Measurements from ENCODE around the gene APBB1.

The APBB1 gene

DNA sequence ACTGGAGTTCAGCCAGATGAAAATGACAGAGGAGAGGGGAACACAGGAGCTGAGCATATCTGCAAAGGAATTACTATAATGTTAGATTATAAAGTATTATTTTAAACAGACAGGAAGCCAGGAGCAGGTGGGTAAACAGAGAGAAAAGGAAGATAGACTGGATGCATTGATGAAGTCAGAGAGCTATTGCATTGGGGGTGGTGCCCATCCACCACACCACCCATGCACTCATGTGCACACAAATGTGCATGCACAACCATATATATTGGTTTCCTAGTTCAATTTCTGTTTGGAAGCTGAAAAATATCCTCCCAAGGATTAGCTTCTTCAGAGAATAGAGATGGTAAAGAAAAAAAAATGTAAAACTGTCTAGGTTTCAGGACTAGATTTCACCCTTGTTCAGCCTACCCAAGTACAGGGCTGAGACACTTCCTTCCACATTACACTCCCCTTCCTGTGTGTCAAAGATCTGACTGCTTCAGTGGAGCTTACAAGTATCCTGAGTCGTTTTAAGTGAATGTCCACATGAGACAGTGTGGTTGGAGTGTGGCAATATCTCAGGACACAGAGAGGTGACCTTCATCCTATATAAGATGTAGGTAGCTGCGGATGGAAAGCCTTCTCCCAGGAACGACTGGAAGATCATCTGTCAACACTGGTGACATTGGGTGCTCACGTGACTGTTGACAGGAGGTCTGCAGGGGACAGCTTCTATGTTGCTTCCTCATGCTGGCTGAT, 40.8 kb downstream of the APBB1 start:
- H3K27ac ChIP-seq = no peak overlapping the region
- no peak for TF ChIP-seq ZFX (IDR thresholded peaks at IDR 0.05)
- TF ChIP-seq, protein P1, sequence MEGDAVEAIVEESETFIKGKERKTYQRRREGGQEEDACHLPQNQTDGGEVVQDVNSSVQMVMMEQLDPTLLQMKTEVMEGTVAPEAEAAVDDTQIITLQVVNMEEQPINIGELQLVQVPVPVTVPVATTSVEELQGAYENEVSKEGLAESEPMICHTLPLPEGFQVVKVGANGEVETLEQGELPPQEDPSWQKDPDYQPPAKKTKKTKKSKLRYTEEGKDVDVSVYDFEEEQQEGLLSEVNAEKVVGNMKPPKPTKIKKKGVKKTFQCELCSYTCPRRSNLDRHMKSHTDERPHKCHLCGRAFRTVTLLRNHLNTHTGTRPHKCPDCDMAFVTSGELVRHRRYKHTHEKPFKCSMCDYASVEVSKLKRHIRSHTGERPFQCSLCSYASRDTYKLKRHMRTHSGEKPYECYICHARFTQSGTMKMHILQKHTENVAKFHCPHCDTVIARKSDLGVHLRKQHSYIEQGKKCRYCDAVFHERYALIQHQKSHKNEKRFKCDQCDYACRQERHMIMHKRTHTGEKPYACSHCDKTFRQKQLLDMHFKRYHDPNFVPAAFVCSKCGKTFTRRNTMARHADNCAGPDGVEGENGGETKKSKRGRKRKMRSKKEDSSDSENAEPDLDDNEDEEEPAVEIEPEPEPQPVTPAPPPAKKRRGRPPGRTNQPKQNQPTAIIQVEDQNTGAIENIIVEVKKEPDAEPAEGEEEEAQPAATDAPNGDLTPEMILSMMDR (conservative IDR thresholded peaks at IDR 0.05) = no peak

DNA sequence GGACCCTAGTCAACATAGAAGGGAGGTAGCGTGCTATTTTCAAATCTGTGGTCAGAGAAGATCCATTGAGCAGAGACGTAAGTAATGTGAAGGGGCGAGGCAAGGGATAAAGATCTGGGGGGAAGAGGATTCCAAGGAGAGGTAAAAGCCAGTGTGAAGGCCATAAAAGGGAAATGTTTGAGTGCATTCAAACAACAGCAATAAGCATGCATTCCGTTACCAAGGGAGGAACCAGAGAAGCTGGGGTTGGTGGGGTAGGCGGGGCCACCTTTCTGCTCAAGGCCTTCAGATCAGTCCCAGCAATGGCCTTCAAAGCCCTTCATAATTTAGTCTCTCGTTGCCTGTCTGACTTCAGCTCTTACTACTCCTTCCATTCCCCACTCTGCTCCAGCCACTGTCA, 47.1 kb downstream of the APBB1 start:
- no peak for TF ChIP-seq ZFX (IDR thresholded peaks at IDR 0.05)
- H3K27ac ChIP-seq = no peak overlapping the region

DNA sequence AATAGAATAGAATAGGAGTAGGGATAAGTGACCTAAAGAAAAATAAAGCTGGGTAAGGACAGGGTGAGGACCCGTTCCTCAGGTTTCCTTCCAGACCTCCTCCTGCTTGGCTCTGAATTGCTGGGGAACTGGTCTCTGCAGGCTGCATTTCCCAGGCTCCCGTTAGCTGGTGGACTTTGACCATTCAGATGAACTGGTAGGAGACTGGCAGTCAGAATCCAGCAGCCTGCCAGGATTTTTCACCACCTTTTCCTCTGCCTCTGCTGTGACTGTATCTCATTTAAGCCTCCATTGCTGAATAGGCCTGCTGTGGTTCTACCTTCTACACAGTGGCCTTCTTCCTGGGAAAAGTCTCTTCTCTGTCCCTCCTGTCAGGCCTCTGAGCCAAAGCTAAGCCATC, 53.2 kb downstream of the APBB1 start:
- no peak overlapping the region for H3K27ac ChIP-seq
- no peak for TF ChIP-seq ZFX (IDR thresholded peaks at IDR 0.05)
- TF ChIP-seq, protein P1 (conservative IDR thresholded peaks at IDR 0.05) = no peak

- no peak overlapping the region for H3K27ac ChIP-seq
- TF ChIP-seq, protein P1 (conservative IDR thresholded peaks at IDR 0.05) = peak; percentile 93
- no peak for TF ChIP-seq ZFX (IDR thresholded peaks at IDR 0.05)
These were observed 55.8 kb downstream of the APBB1 start for GRCh38 chr11:6362873-6363678.

GRCh38 chr11:6362185-6362872, 56.6 kb downstream of the APBB1 start:
- no peak overlapping the region for H3K27ac ChIP-seq
- TF ChIP-seq, protein P1 (conservative IDR thresholded peaks at IDR 0.05) = no peak
- TF ChIP-seq ZFX (IDR thresholded peaks at IDR 0.05) = no peak

- no peak overlapping the region for H3K27ac ChIP-seq
- TF ChIP-seq ZFX (IDR thresholded peaks at IDR 0.05) = no peak
- TF ChIP-seq, protein P1 (conservative IDR thresholded peaks at IDR 0.05) = no peak
These were observed 58.7 kb downstream of the APBB1 start for GRCh38 chr11:6360183-6360582.

- TF ChIP-seq ZFX (IDR thresholded peaks at IDR 0.05) = no peak
- TF ChIP-seq, protein P1 (conservative IDR thresholded peaks at IDR 0.05) = no peak
- no peak overlapping the region for H3K27ac ChIP-seq
These were observed 61.7 kb downstream of the APBB1 start for GRCh38 chr11:6357222-6357621.

All from C4-2B (cell line).